ENCODE measurements around the gene TERT. TPM values are rescaled to one million over a fixed set of nuclear protein-coding genes. Genes with fewer than 3 reads are reported as not detected.

TERT gene
- total and polyA plus RNA-seq, 7 donors: 2.9 TPM; not detected in 6

- H3K4me1 ChIP-seq: no peaks in the 10 kb centered on the region
- intact Hi-C loops (cut with DNase I): no loop called here
- H3K9me3 ChIP-seq: peaks cover 0 to 12% (median 6%) of the 10 kb centered on the region in 4 donors
- peaks cover 0 to 9% (median 0%) of the 10 kb centered on the region in 3 donors for H3K27me3 ChIP-seq
- DNase-seq: no peak
- no peak overlapping the region for H3K4me3 ChIP-seq
- TF ChIP-seq CTCF (IDR thresholded peaks at IDR 0.05): no peak
- TF ChIP-seq EP300 (IDR thresholded peaks at IDR 0.05): no peak
- no peak for TF ChIP-seq POLR2A (IDR thresholded peaks at IDR 0.05)
- no peak for TF ChIP-seq POLR2AphosphoS5 (IDR thresholded peaks at IDR 0.05)
- H3K27ac ChIP-seq: no peak overlapping the region
- H3K36me3 ChIP-seq: no peaks in the 10 kb centered on the region
- WGBS, 2 donors: 89 to 92% methylated on average over 13 of the region's 13 CpGs
Observed at GRCh38 chr5:1257841-1258240, 37.0 kb downstream of the TERT start.

DNA sequence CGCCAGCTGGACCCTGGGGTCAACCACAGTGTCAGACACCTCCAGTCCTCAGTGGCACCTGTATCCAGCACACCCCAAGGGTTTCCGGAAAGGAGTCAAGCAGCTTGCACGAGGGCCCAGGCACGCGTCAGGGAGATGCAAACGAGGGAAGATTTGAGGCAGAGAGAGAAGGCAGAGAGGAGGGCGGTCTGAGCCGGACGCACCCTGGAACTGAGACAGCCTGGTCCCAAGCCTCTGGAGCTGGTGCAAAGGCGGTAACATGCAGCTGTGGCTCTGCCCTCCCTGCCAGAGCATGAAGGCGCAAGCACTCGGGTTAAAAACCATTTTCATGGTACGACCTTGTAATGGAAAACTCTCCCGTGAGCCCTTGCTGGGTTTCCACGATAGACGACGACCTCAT, 37.5 kb downstream of the TERT start:
- Histone ChIP-seq H3K4me3 (no peak overlapping the region), H3K9me3 (peaks cover 0 to 8% (median 4%) of the 10 kb centered on the region in 4 donors), H3K27ac (no peak overlapping the region), H3K27me3 (peaks cover 0 to 9% (median 0%) of the 10 kb centered on the region in 3 donors), H3K36me3 (no peaks in the 10 kb centered on the region), H3K4me1 (no peaks in the 10 kb centered on the region)
- TF ChIP-seq EP300 (IDR thresholded peaks at IDR 0.05) (no peak), POLR2A (IDR thresholded peaks at IDR 0.05) (no peak), POLR2AphosphoS5 (IDR thresholded peaks at IDR 0.05) (no peak), CTCF (IDR thresholded peaks at IDR 0.05) (no peak)
- no peak for DNase-seq
- intact Hi-C loops (cut with DNase I): no loop called here
- 87 to 91% methylated on average over 17 of the region's 17 CpGs for WGBS, 2 donors

- TF ChIP-seq POLR2A (IDR thresholded peaks at IDR 0.05) (no peak), POLR2AphosphoS5 (IDR thresholded peaks at IDR 0.05) (no peak), CTCF (IDR thresholded peaks at IDR 0.05) (no peak), EP300 (IDR thresholded peaks at IDR 0.05) (no peak)
- no peak for DNase-seq
- Histone ChIP-seq H3K27ac (no peak overlapping the region), H3K4me3 (no peak overlapping the region), H3K9me3 (peaks cover 0 to 4% (median 3%) of the 10 kb centered on the region in 4 donors), H3K27me3 (peaks cover 0 to 9% (median 0%) of the 10 kb centered on the region in 3 donors), H3K4me1 (no peaks in the 10 kb centered on the region), H3K36me3 (no peaks in the 10 kb centered on the region)
- WGBS, 2 donors: 90% methylated on average over 23 of the region's 23 CpGs
- intact Hi-C loops (cut with DNase I): no loop called here
Observed at GRCh38 chr5:1256776-1257175, 38.1 kb downstream of the TERT start.

DNA sequence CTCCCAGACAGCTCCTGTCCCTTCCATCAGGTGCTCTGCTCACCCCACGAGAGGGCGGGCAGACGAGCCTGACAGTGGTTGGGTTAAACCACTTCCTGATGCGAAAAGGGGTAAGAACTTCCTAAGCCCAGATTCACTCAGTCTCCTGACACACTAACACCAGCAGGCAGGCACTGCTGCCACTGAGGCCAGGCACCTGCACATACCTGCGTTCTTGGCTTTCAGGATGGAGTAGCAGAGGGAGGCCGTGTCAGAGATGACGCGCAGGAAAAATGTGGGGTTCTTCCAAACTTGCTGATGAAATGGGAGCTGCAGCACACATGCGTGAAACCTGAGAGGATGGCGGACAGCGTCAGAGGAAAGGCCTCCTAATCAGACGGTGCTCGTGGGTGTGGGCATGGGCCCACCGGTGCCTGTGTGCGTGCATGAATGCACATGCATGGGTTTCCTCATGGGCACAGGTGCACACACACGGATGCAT, 39.7 kb downstream of the TERT start:
- 63 to 82% methylated on average over 16 of the region's 16 CpGs for WGBS, 2 donors
- intact Hi-C loops (cut with DNase I): no loop called here
- H3K27me3 ChIP-seq: peaks cover 0 to 9% (median 0%) of the 10 kb centered on the region in 3 donors
- no peak overlapping the region for H3K4me3 ChIP-seq
- no peaks in the 10 kb centered on the region for H3K36me3 ChIP-seq
- no peak for DNase-seq
- H3K4me1 ChIP-seq: no peaks in the 10 kb centered on the region
- no peaks in the 10 kb centered on the region for H3K9me3 ChIP-seq
- no peak for TF ChIP-seq POLR2A (IDR thresholded peaks at IDR 0.05)
- TF ChIP-seq CTCF (IDR thresholded peaks at IDR 0.05): no peak
- TF ChIP-seq POLR2AphosphoS5 (IDR thresholded peaks at IDR 0.05): no peak
- TF ChIP-seq EP300 (IDR thresholded peaks at IDR 0.05): no peak
- no peak overlapping the region for H3K27ac ChIP-seq

DNA sequence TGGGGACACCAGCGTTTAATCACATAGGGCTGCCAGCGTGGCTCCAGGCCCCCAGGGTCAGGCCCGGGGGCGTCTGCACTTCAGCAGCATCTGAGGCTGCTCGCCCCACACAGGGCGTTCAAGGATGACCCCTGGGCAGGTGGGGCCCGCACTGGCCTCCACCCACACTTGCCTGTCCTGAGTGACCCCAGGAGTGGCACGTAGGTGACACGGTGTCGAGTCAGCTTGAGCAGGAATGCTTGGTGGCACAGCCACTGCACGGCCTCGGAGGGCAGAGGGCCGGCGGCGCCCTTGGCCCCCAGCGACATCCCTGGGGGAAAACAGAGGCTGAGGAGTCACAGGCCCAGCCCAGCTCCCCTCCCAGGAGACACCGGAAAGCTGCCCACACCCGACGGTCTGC, 40.7 kb downstream of the TERT start:
- H3K4me3 ChIP-seq: no peak overlapping the region
- peaks cover 0 to 12% (median 0%) of the 10 kb centered on the region in 3 donors for H3K27me3 ChIP-seq
- TF ChIP-seq POLR2AphosphoS5 (IDR thresholded peaks at IDR 0.05) (no peak), EP300 (IDR thresholded peaks at IDR 0.05) (no peak), CTCF (IDR thresholded peaks at IDR 0.05) (no peak), POLR2A (IDR thresholded peaks at IDR 0.05) (no peak)
- intact Hi-C loops (cut with DNase I): no loop called here
- H3K36me3 ChIP-seq: no peaks in the 10 kb centered on the region
- no peak overlapping the region for H3K27ac ChIP-seq
- no peaks in the 10 kb centered on the region for H3K9me3 ChIP-seq
- H3K4me1 ChIP-seq: no peaks in the 10 kb centered on the region
- 88 to 90% methylated on average over 19 of the region's 19 CpGs for WGBS, 2 donors
- no peak for DNase-seq

Measured in sigmoid colon (tissue), 7 donors.